Anterior cingulate cortex (tissue), 58 donors: ENCODE results near the gene OGDH.
"Not testable (repeated sequence)": the region's sequence is repeated elsewhere in the genome, so short reads cannot be mapped to it uniquely, and the experiment has no call there.

ENCODE experiments used
- DNase-seq, 58 donors: peaks; one replicate each; lab custom pipeline; 2025; lab: John Stamatoyannopoulos, UW

OGDH gene

DNA sequence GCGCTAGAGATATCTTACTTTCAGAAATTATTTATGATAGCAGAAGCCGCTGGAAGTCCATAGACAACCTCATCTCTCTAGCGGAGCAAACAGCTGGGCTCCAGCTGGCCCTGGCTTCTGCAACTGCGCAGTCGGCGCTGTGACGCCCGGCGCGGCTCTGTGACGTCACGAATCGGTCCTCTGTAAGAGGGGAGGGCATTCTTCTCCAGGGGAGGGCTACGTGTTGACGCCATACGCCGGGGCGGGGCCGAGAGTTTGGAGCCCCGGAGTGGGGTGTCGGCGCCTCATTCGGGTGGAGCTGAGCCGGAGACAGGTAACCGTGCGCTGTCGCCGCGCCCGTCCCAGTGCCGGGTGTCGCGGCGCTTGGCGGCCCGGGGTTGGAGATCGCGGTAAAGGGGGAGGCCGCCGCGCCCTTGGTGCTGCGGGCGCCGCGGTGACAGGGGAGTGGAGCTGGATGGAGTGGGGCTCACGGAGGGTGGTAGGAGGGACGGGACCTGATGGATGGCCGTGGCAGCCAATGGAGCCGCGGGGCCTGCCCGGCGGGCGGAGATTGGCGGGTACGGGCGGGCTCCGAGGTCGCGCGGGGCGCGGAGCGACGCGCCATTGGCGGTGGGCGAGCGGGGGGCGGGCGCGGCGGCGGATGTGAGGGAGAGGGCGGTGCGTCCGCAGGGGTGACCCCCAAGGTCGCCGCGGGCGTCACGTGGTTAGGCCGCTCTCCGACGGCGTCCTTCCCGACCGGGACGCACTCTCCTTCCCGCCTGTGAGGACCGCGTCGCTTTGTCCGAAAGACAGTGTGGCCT lies at the start of gene OGDH:
Gene OGDH (plus strand): TSS at position 287 of the 800 bp plus-strand sequence. CDS start 17,717 bp downstream, outside the sequence.
- DNase-seq = peak; percentile 89 to 100 (median 98)

DNA sequence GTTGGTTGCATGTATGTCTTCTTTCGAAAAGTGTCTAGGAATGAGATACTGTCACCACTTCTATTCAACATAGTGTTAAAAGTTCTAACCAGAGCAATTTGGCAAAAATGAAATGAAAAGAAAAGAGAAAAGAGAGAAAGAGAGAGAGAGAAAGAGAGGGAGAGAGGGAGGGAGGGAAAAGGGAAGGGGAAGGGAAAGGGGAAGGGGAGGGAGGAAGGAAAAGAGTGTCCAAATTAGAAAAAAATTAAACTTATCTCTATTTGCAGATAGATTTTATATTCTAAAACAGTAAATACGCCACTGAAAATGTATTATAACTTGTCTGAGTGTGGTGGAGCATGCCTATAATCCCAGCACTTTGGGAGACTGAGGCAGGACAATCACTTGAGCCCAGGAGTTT lies 48.9 kb upstream of the OGDH start:
- DNase-seq = no peak

DNA sequence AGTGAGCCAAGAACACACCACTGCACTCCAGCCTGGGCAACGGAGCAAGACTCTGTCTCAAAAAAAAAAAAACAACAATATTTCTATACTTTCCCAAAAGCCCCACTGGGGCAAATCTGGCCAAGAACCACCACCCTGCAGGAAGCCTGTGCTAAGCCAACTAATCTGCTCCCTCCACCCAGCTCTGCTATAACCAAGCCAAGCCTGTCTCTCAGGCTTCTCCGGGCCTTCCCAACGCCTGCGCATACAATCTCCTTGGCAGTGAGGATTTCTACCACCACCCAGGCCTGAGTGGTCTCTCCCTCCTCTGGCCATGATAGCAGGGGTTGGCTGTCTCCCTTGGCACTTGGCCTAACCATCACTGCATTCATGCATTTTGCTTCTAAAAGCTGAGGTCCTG lies 46.9 kb upstream of the OGDH start:
- no peak for DNase-seq

DNA sequence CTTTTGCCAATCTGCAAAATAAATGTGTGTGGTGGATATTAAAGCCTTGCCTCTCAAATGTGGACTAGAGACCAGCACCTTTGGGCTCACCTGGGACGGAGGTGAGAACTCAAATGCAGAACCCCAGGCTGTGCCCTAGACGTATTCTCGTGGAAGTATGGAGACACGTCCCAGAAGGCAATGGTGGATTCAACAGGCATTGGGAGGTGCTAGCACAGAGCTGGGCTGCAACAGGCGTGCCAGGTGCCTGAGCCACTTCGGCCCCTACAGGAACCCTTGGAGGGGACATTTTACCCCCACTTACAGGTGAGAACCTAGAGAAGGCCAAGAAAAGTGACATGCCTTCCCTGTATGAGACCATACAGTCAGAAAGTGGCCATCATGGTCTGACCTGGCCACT lies 44.9 kb upstream of the OGDH start:
- DNase-seq = no peak

DNA sequence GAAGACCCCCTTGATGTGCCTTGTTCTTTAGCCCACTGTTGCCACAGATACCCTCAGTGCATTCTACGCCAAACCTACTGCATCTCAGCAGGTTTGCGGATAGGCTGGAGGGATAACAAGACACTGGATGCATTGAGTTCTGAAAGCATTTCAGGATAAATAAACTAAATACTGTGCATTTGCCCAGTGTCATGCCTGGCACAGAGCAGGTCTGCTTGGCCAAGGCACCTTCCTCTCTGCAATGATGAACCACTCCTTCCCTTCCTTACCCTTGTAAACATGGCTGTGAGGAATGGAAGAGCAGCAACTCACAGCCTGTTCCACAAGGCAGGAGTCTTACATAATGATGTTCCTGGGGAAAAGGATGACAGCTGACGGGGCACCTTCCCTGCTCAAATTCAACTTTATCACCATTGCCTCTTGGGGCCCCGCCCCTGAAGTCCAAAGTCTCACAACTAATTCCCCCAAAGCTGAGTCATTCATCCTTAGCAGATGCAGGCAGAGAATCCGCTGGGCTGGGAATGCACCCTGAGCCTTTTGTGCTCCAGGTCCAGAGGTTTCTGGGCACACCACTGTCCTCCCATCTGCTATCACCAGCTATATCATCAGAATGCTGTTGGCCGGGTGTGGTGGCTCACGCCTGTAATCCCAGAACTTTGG lies 44.3 kb upstream of the OGDH start:
- peak in 1 of 58 donors; percentile 27 for DNase-seq

DNA sequence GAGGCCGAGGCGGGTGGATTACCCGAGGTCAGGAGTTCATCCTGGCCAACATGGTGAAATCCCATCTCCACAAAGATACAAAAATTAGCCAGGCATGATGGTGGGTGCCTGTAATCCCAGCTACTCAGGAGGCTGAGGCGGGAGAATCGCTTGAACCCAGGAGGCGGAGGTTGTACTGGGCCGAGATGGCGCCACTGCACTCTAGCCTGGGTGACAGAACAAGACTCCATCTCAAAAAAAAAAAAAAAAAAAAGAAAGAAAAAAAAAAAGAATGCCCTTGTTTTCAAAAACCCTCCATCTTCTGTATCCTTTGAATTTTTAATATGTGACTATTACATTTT lies 43.8 kb upstream of the OGDH start:
- not testable (repeated sequence) for DNase-seq

DNA sequence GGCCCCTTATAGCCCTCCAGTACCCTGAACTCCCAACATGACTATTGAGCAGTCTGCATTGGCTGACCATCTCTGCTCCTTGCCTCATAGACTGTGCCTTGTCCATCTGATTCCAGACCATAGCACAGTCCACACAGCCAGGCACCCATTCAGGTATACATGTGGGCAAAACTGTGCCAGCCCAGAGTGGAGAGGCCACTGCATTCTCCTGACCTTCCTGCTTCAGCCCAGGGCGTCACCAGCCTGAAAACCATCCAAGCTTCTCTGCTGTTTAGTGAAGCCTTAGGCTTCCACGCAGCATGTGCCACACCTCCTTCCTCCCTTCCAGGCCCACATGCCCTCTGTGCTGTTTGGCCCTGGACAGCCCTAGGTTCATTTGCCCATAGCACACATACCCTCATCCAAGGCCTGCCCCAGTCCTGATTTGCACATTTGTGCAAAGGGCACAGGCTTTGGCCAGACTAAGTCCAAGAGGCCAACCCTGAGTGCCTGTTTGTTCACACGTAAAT lies 43.2 kb upstream of the OGDH start:
- no peak for DNase-seq

DNA sequence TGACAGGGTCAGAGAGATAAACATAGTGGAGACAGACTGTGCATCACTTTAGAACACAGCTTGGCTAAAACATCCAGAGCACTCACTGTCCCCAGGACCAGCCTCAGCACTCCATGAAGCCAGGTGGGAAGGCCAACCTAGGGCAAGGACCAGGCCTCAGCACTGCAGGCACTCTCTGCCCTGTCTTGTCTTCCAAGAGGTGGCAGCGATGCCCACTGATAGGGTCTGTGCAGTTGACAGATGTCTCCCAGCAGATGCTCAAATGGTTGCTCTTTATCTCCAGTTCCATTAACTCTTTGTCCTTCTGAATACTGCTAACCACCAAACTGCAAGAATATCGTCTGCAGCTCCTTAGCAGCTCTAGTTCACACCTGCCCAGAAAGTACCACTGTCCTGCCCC lies 41.8 kb upstream of the OGDH start:
- DNase-seq = no peak

DNA sequence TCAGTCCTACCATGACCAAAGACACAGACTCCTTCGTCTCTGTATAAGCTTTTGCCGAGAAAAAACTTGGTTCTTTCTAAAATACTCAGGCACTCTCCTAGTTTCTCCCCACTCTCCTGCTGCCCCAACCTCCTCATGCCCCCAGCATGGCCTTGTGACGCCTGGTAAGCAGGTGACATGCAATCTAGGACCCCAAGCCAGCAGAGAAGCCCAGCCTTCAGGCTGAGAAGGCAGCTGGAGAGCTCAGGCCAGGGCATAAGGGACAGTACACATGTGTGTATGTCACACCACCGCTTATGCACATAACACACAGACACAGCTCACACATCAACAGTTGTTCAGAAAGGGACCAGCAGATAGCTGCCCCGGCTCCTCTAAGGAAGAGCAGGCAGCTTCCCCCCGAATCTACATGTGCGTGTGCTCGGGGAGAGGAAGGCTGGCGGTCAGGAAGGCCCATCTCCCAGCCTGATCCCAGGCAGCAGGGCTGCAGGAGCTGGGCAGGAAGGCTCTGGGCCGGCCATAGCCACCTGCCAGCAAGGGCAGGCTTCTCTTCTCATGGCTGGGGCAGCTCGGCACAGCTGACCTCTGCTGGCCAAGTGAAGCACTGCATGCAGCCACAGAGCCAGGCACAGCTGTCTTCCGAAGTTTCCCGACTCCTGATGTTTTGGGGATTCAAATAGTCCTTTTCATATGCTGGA lies 41.2 kb upstream of the OGDH start:
- peak in 52 of 58 donors; percentile 7 to 76 (median 46) for DNase-seq

DNA sequence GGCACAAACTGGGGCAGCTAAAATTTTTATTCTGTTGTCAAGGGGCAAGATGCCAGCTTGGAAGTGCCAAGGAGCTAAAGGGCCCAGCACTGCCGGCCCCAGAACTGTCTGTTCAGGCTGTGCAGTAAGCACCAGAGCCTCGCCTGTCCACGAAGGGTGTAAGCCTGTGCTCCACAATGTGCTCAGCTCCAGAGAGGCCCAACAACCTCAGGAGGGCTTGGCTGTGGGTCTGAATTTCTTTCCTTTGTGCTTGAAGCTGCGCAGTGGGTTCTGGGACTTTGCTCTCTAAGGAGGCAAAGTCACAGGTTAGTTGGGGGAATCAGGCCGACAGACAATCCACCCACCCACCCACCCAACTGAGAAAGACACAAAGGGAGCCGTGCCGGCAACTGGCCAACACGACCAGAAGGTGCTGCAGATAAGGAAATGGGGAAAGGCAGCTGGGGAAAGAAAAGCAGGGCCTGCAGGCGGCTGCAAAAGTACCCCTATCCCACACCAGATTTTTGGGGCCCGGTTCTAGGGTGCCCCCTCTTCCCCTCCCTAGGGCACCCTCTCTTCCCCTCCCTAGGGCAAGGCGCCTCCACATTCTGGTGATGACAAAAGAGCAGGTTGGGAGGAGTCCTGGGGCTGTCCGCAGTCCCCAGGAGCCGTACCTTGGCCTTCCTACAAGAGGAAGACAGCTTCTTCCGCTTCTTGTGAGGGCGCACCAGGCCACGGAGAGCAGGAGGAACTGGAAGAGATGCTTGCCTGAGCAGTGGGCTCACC lies 40.5 kb upstream of the OGDH start:
- DNase-seq = peak in 1 of 58 donors; percentile 49

DNA sequence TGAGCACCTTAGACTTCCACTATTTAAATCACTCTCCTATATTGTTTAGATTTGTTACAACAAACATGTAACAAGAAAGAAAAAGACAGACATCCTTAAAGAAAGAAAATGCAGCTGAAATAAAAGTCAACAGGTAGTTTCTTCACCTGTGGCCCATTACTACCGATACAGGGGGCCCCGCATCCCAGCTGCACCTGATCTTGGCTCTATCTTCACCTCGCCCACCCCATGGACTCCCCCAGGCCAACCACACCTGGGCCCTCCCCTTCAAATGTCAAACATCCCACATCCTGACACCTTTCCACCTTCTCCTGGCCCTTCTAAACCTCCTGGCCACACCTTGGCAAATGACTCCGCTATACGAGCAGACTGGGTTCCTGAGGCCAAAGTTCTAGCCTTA lies 39.7 kb upstream of the OGDH start:
- DNase-seq = no peak

DNA sequence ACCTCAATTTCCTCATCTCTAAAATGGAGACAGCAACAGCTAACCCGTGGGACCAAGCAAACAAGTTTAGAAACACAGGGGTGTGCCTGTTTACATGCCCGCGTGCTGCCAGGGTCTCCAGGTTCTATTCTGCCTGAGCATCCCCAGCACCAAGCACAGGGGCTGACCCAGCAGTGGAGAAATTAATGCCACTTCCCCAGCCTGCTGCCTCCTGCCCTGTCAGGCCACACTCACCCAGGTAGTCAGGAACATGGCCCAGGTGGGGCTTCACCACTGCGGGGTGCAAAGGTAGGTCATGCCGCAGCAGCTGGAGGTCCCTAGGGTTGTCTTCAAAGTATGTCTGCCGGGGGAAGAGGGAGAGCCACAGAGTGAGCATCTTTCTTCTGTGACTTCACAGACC lies 38.5 kb upstream of the OGDH start:
- no peak for DNase-seq

DNA sequence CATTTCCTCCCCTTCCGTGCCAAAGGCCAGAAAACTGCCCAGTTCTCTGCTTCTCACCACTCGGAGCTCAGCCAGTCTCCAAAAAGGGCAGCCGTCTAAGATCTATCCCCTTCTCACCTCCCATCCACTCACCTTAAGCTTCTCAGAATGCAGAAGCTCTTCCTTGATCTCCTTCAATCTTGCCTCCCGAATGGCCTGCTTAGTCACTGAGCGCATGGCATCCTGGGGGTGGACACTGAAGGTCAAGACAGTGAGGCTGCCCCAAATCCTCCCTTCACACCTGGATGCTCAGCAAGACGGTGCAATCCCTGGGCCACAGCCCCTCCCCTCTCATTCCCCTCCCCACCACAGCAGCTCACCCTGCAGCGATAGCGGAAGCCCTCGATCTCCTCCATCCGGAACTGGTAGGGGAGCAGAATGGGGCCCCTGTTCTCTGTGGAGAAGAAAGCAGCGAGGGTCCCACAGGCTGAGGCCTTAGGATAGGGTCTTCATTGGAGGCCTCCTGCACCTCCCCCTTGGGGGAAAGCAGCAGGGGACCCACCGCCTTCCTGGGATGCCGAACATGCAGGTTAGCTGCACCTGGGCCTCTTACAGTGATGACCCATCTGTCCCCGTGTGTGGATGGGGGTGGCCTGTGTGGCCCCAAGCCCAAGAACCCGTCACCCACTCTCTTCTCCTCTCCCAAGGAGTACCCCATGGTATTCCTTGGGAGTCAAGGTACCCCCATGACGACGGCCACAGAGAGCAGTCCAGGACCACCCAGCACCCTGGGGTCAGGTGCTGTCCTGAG lies 37.5 kb upstream of the OGDH start:
- no peak for DNase-seq

DNA sequence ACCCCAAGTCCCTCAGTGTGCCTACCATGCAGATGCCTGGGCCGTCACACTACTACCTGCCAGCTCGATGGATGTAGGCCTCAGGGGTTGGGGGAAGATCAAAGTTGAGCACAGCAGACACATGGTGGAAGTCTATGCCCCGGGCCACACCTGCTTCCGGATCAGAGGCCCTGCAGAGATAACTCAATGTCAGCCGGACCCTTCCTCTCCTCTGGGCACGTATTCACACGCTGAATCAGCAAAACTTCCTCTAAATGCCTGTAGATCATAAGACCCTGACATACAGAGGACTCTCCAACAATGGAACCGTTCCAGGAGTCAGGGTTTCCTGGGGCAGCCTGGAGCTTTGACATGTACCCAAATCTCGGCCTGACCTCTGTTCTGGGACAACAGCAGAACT lies 36.5 kb upstream of the OGDH start:
- no peak for DNase-seq

DNA sequence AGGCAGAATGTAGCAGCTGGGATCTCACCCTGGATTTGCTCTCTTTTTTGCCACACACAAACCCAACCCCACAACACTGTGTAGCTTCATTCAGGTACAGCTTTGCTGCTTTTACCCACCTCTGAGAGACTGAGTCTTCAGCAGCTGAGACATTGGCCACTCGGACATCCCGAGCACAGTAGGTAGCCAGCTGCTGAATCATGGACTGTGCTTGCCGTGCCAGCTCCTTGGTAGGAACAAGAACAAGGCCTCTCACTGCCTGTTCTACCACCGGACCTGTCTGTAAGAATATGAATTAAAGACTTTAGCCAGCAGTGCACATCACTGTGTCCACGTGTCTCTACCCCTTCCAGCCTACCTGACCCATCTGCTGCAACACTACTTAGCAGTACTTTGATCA lies 33.7 kb upstream of the OGDH start:
- DNase-seq = no peak

DNA sequence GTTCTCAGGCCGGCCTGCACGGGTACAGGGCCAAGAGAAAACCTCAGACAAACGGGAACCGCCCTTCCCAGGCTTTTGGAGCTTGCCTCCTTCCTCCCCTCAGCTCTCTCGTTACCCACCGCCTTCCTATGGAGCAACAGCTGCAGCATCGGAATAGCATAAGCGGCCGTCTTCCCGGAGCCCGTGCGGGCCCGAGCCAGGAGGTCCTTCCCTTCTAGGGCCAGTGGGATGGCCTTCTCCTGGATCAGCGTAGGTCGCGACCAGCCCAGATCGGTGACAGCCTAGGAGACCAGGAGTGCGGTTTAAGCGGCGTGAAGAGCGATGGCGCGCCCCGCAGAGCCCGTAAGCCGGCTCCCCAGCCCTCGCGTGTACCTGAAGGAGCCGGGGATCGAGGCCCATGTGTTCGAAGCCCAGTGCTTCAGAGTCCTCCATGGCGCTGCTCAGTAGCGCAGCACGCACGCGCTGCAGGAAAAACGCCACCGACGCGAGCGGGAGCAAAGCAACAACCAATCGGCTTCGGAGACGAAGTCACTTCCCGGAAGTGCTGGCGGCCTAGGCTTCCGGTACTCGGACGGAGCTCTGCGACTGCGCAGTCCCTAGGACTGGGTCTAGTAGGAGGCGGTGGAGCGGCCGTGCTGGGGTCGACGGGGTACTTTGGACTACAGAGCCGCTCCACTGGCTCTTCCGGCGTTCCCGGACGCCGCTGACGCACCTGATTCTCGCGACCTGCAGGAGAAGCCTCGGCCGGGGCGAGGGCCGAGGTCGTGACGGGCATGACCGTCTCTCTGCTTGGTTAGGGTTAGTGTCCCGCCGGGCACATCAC lies 32.8 kb upstream of the OGDH start, which contains the start of gene DDX56:
Gene DDX56 (minus strand): TSS at position 445 of the 823 bp plus-strand sequence. CDS start 13 bp downstream, at position 432.
- DNase-seq = peak; percentile 48 to 96 (median 92)

DNA sequence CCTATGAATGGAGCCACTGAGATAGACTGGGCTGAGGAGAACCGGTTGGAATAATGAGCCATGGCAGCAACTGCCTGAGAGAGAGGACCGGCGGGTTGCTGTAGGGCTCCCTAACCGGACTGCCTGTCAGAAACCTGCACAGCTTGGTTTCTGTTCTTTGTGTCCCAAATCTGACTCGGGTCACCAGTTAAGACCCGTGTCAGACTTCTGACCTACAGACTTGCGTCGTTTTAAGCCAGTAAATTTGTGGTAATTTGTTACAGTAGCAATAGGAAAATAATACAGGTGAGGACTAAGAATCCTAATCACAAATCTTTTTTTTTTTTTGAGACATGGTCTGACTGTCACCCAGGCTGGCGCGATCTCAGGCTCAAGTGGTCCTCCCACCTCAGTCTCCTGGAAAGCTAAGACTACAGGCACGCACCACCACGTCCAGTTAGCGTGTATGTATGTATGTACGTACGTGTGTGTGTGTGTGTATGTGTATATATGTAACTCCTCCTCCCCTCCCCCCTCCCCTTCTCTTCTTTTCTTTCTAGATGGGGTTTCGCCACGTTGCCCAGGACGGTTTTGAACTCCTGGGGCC lies 32.0 kb upstream of the OGDH start:
- no peak for DNase-seq

DNA sequence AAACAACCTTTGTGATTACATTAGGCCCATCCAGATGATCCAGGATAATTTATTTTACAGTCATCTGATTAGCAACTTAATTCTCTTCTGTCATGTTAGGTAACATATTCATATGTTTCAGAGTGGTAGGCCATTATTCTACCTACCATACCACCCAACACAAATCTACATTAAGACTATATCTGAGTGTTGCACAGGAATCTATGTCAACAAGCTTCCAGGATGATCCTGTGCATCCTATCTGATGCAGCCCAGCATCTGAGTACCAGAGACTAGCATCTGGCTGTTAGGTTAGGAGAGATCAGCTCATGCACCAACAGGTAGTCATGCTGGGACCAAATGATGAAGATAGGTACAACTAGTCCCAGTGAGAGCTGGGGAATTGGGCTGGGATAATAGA lies 31.4 kb upstream of the OGDH start:
- no peak for DNase-seq
